Ovary (tissue), 9 donors: Measurements from ENCODE around the gene SIL1. TPM values are rescaled to one million over a fixed set of nuclear protein-coding genes. Genes with fewer than 3 reads are reported as not detected.

Source experiments
- DNase-seq, 5 donors: peaks; one replicate each; pipeline ENCODE4 v3.0.0-alpha.2; 2019 to 2020
- H3K27ac ChIP-seq, 2 donors: fragments of 200-600 bp; one replicate each; pipeline versions ENCODE4 v1.5.1 to v1.8.0; 2019 to 2022
- H3K27me3 ChIP-seq: fragments of 200-600 bp; one replicate; pipeline ENCODE4 v1.8.0; 2022
- H3K36me3 ChIP-seq: fragments of 200-600 bp; sonication (generic); one replicate; pipeline ENCODE4 v1.5.1; 2019
- H3K4me1 ChIP-seq: one replicate; pipeline ENCODE4 v1.8.1; 2013; ENCODE audit warnings: mild to moderate bottlenecking, moderate library complexity; ENCODE audit not compliant: insufficient read depth
- H3K4me3 ChIP-seq: fragments of 200-600 bp; sonication (generic); one replicate; pipeline ENCODE4 v1.5.1; 2017
- H3K9me3 ChIP-seq, 2 donors: fragments of 200-600 bp in 1 of 2; sonication (generic) in 1 of 2; one replicate each; pipeline versions ENCODE4 v1.5.1 to v1.8.1; 2013 to 2019; ENCODE audit warnings: mild to moderate bottlenecking in 1 of 2, moderate library complexity in 1 of 2
- CTCF ChIP-seq, 3 donors: fragments of 450-650 bp in 2 of 3; fragments of 200-600 bp in 1 of 3; IDR thresholded peaks; one replicate each; pipeline versions ENCODE4 v1.5.1 to v1.8.0; 2016 to 2022; ENCODE audit warnings: antibody characterized with exemption in 3 of 3, mild to moderate bottlenecking in 1 of 3
- EP300 ChIP-seq: sonication (generic); formaldehyde crosslinking; IDR thresholded peaks from one replicate; pipeline ENCODE4 v1.6.1; 2017; ENCODE audit warnings: antibody characterized with exemption
- POLR2A ChIP-seq: fragments of 450-650 bp; IDR thresholded peaks from one replicate; pipeline ENCODE4 v1.6.1; 2017; ENCODE audit warnings: antibody characterized with exemption, mild to moderate bottlenecking, moderate library complexity
- WGBS, 3 donors: extraction: QIAGEN DNeasy Blood & Tissue Kit in 1 of 3; methylation state at CpG; one replicate each; pipeline versions ENCODE4 v1.1.5 to v1.1.7; 2013 to 2017; 5-methylcytosine and 5-hydroxymethylcytosine counted together
- intact Hi-C, 4 donors: fragments of 100-400 bp; cut with DNase I; formaldehyde crosslinking; loops; one replicate each; pipeline versions ENCODE4 v1.11.0 to v1.15.1; 2022 to 2023
- polyA plus RNA-seq, 2 donors: library from polyadenylated mRNA; stranded (reverse); fragments of 200-250 nt in 1 of 2; fragments of 350-450 nt in 1 of 2; fragmentation: Illumina TruSeq in 1 of 2; extraction: RNeasy Lipid Tissue Mini Kit (QIAGEN cat#74804) in 1 of 2; gene quantifications; one replicate each; pipeline ENCODE4 v1.2.3, GENCODE V29; 2013 to 2014
- total RNA-seq, 7 donors: library from RNA; depleted of rRNA in 2 of 7; stranded (reverse); fragments of >200 nt in 2 of 7; fragmentation: NEBNext Ultra II Directional in 3 of 7; extraction: Animal tissue kit (Norgen Biotek cat#: 25700) in 3 of 7; gene quantifications; one replicate each; pipeline versions ENCODE4 v1.1.0 to v1.2.4, GENCODE V29; 2016 to 2023
- donor health status: DM: no; HTN: no; CAD: no; lungs with moderate emphysema.
- donor health status: DM: no; HTN: no; CAD: no.
- donor health status: Bipolar disorder and iron deficiency.
- donor health status: DM: yes; HTN: yes; CAD: no.
- donor health status: DM: no; HTN: no; CAD: no.
- donor health status: DM: yes; HTN: yes; CAD: no.

Gene SIL1
- total and polyA plus RNA-seq, 9 donors, result 15.7 to 93.0 (median 34.9) TPM

GRCh38 chr5:138927979-138928378, 270.2 kb downstream of the SIL1 start:
- H3K36me3 ChIP-seq, result no peaks in the 10 kb centered on the region
- no peak overlapping the region for H3K27ac ChIP-seq
- no peak for TF ChIP-seq POLR2A
- TF ChIP-seq EP300, result no peak
- TF ChIP-seq CTCF (IDR thresholded peaks at IDR 0.05), result no peak
- no peak overlapping the region for H3K4me3 ChIP-seq
- WGBS, 3 donors, result 41 to 59% (median 43%) methylated on average over 7 of the region's 7 CpGs
- H3K4me1 ChIP-seq, result peaks cover 5% of the 10 kb centered on the region
- H3K9me3 ChIP-seq, result no peaks in the 10 kb centered on the region
- H3K27me3 ChIP-seq, result no peaks in the 10 kb centered on the region
- DNase-seq, result peak in 4 of 5 donors; percentile 46 to 72 (median 58)
- intact Hi-C loops, result no loop called here

- 61 to 74% (median 65%) methylated on average over 8 of the region's 8 CpGs for WGBS, 3 donors
- Histone ChIP-seq H3K4me3 (no peak overlapping the region), H3K4me1 (peaks cover 5% of the 10 kb centered on the region), H3K36me3 (no peaks in the 10 kb centered on the region), H3K27ac (no peak overlapping the region), H3K27me3 (no peaks in the 10 kb centered on the region), H3K9me3 (no peaks in the 10 kb centered on the region)
- intact Hi-C loops, result no loop called here
- no peak for TF ChIP-seq POLR2A
- TF ChIP-seq CTCF (IDR thresholded peaks at IDR 0.05), result no peak
- no peak for TF ChIP-seq EP300
- DNase-seq, result no peak
These were observed 270.6 kb downstream of the SIL1 start for GRCh38 chr5:138927544-138927943.

GRCh38 chr5:138926688-138927448, 271.3 kb downstream of the SIL1 start:
- intact Hi-C loops, result no loop called here
- 89 to 90% (median 90%) methylated on average over 16 of the region's 16 CpGs for WGBS, 3 donors
- no peaks in the 10 kb centered on the region for H3K9me3 ChIP-seq
- no peak for TF ChIP-seq CTCF (IDR thresholded peaks at IDR 0.05)
- no peak for TF ChIP-seq POLR2A
- no peak for TF ChIP-seq EP300
- no peak overlapping the region for H3K4me3 ChIP-seq
- no peak overlapping the region for H3K27ac ChIP-seq
- no peaks in the 10 kb centered on the region for H3K36me3 ChIP-seq
- DNase-seq, result no peak
- no peaks in the 10 kb centered on the region for H3K27me3 ChIP-seq
- peaks cover 5% of the 10 kb centered on the region for H3K4me1 ChIP-seq

GRCh38 chr5:138926257-138926656, 271.9 kb downstream of the SIL1 start:
- no peaks in the 10 kb centered on the region for H3K9me3 ChIP-seq
- no peak overlapping the region for H3K4me3 ChIP-seq
- intact Hi-C loops, result no loop called here
- DNase-seq, result no peak
- WGBS, 3 donors, result 95 to 97% (median 96%) methylated on average over 11 of the region's 11 CpGs
- TF ChIP-seq POLR2A (no peak), CTCF (IDR thresholded peaks at IDR 0.05) (no peak), EP300 (no peak)
- no peak overlapping the region for H3K27ac ChIP-seq
- peaks cover 5% of the 10 kb centered on the region for H3K4me1 ChIP-seq
- H3K36me3 ChIP-seq, result no peaks in the 10 kb centered on the region
- H3K27me3 ChIP-seq, result no peaks in the 10 kb centered on the region
